Neuron (in vitro differentiated cells): Measurements from ENCODE around the gene TP63.

Experiments
- H2AFZ ChIP-seq: one replicate; pipeline ENCODE4 v1.6.1; 2013; ENCODE audit warnings: low read depth, mild to moderate bottlenecking, inconsistent platforms, low read length, moderate library complexity
- H3K27me3 ChIP-seq: one replicate; pipeline ENCODE4 v1.6.1; 2013; ENCODE audit warnings: low read length; ENCODE audit not compliant: insufficient read depth
- H3K36me3 ChIP-seq: one replicate; pipeline ENCODE4 v1.6.1; 2013; ENCODE audit warnings: low read length; ENCODE audit not compliant: insufficient read depth
- H3K4me1 ChIP-seq: one replicate; pipeline ENCODE4 v1.6.1; 2013; ENCODE audit warnings: low read length; ENCODE audit not compliant: insufficient read depth
- H3K4me3 ChIP-seq: 2 replicates; pipeline ENCODE4 v1.5.1; 2013; ENCODE audit warnings: mild to moderate bottlenecking, low read length, moderate library complexity
- H3K9me3 ChIP-seq: one replicate; pipeline ENCODE4 v1.6.1; 2013; ENCODE audit warnings: low read length

Gene TP63

GRCh38 chr3:189756582-189757078 is 125.4 kb downstream of the TP63 start:
- Histone ChIP-seq H3K9me3 (no peaks in the 10 kb centered on the region), H3K36me3 (no peaks in the 10 kb centered on the region), H3K4me3 (no peak overlapping the region), H3K4me1 (no peaks in the 10 kb centered on the region), H3K27me3 (no peaks in the 10 kb centered on the region), H2AFZ (no peak overlapping the region)

- no peaks in the 10 kb centered on the region for H3K27me3 ChIP-seq
- H3K9me3 ChIP-seq = no peaks in the 10 kb centered on the region
- H2AFZ ChIP-seq = no peak overlapping the region
- no peak overlapping the region for H3K4me3 ChIP-seq
- no peaks in the 10 kb centered on the region for H3K36me3 ChIP-seq
- H3K4me1 ChIP-seq = no peaks in the 10 kb centered on the region
These were observed 127.0 kb downstream of the TP63 start for GRCh38 chr3:189758186-189758585.

DNA sequence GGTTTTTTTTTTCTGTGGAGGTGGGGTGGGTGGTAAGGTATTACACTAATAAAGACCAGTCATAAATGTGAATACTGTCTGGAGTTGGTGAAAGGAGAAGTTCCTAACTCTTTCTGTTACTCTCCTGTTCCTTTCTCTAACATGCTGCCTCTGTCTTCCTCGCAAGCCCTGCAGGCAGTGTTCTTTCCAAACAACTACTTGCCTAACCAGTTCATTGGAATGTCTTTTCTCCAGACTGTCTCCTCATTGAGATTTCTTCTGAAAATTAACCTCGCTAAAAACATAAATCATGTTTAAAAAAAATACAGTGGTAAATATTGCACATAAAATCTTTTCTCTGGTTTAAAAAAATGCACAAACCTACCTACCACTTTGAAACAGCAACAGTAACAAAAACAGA is 135.2 kb downstream of the TP63 start:
- no peaks in the 10 kb centered on the region for H3K27me3 ChIP-seq

DNA sequence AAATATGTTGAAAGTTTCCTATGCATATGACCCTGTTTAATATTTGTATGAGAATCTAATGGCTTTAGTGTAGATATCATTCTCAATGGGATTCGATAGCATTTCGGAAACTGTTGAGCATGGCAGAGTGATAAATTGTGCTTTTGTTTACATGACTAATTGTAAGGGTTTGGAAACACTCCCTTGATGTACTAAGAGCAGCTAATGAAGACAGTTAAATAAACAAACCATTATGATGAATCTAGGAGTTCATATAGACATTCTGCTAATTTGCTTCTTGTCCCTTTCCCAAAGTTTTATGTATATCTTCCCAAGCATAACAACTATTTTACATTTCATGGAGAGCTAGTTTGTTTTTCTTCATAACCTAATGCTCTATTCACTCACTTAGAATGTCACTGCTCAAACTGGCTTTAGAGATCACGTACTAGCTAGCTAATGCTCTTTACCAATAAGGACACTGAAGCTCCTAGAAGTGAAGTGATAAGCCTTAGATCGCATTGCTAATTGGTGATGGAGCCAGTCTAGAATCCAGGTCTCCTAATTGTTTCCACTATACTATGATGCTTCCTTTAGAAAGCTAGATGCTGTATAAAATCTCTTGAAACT is 140.8 kb downstream of the TP63 start:
- no peak overlapping the region for H3K4me3 ChIP-seq

More for the DNA sequence above, 135.2 kb downstream of the TP63 start:
- Histone ChIP-seq H3K4me1 (no peaks in the 10 kb centered on the region), H3K9me3 (no peaks in the 10 kb centered on the region), H2AFZ (no peak overlapping the region), H3K4me3 (no peak overlapping the region), H3K36me3 (no peaks in the 10 kb centered on the region)

DNA sequence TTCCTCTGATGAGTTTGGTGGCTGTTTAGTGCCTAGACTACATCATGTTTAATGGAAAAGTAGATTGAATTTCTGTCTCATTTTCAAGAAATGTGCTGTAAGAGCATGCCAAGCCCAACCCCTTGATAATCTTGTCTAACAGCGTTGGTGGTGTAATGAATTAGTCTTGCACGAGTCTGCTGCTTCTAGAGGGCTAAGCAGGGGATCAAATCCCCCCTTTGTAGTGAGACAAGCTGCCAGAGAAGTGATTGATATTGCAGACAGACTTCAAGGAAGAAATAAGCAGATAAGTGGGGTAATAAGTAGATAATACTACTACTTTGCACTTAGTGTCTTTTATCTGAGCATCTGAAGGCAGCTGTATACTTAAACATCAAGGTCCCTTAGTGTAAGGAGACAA is 141.4 kb downstream of the TP63 start:
- H2AFZ ChIP-seq = no peak overlapping the region
- no peaks in the 10 kb centered on the region for H3K27me3 ChIP-seq
- H3K4me1 ChIP-seq = no peaks in the 10 kb centered on the region
- no peak overlapping the region for H3K4me3 ChIP-seq
- H3K36me3 ChIP-seq = no peaks in the 10 kb centered on the region
- H3K9me3 ChIP-seq = no peaks in the 10 kb centered on the region

More for the DNA sequence above, 140.8 kb downstream of the TP63 start:
- H3K4me1 ChIP-seq = no peaks in the 10 kb centered on the region
- H3K36me3 ChIP-seq = no peaks in the 10 kb centered on the region
- no peaks in the 10 kb centered on the region for H3K9me3 ChIP-seq
- H2AFZ ChIP-seq = no peak overlapping the region
- no peaks in the 10 kb centered on the region for H3K27me3 ChIP-seq

- Histone ChIP-seq H3K4me3 (no peak overlapping the region), H3K4me1 (no peaks in the 10 kb centered on the region)
These were observed 141.9 kb downstream of the TP63 start for GRCh38 chr3:189773056-189773455.

GRCh38 chr3:189776149-189776824 is 145.1 kb downstream of the TP63 start:
- peaks cover 2% of the 10 kb centered on the region for H3K27me3 ChIP-seq
- no peaks in the 10 kb centered on the region for H3K4me1 ChIP-seq
- no peaks in the 10 kb centered on the region for H3K9me3 ChIP-seq
- H2AFZ ChIP-seq = no peak overlapping the region
- H3K36me3 ChIP-seq = no peaks in the 10 kb centered on the region
- H3K4me3 ChIP-seq = no peak overlapping the region

More at GRCh38 chr3:189773056-189773455, 141.9 kb downstream of the TP63 start:
- no peaks in the 10 kb centered on the region for H3K27me3 ChIP-seq
- no peak overlapping the region for H2AFZ ChIP-seq
- no peaks in the 10 kb centered on the region for H3K36me3 ChIP-seq
- H3K9me3 ChIP-seq = no peaks in the 10 kb centered on the region

- Histone ChIP-seq H3K4me1 (no peaks in the 10 kb centered on the region), H3K36me3 (no peaks in the 10 kb centered on the region), H2AFZ (no peak overlapping the region), H3K27me3 (peaks cover 5% of the 10 kb centered on the region), H3K9me3 (no peaks in the 10 kb centered on the region), H3K4me3 (no peak overlapping the region)
These were observed 147.3 kb downstream of the TP63 start for GRCh38 chr3:189778340-189778950.

GRCh38 chr3:189779166-189779565 is 148.0 kb downstream of the TP63 start:
- Histone ChIP-seq H3K4me3 (no peak overlapping the region), H3K27me3 (peaks cover 5% of the 10 kb centered on the region), H3K36me3 (no peaks in the 10 kb centered on the region), H3K4me1 (no peaks in the 10 kb centered on the region), H2AFZ (no peak overlapping the region), H3K9me3 (no peaks in the 10 kb centered on the region)

GRCh38 chr3:189780546-189781270 is 149.5 kb downstream of the TP63 start:
- Histone ChIP-seq H3K27me3 (peaks cover 5% of the 10 kb centered on the region), H3K9me3 (no peaks in the 10 kb centered on the region), H3K4me3 (no peak overlapping the region), H2AFZ (no peak overlapping the region), H3K4me1 (no peaks in the 10 kb centered on the region), H3K36me3 (no peaks in the 10 kb centered on the region)

- Histone ChIP-seq H3K9me3 (no peaks in the 10 kb centered on the region), H3K27me3 (peaks cover 5% of the 10 kb centered on the region), H2AFZ (no peak overlapping the region), H3K4me3 (no peak overlapping the region), H3K4me1 (no peaks in the 10 kb centered on the region), H3K36me3 (no peaks in the 10 kb centered on the region)
These were observed 150.2 kb downstream of the TP63 start for GRCh38 chr3:189781415-189781814.

DNA sequence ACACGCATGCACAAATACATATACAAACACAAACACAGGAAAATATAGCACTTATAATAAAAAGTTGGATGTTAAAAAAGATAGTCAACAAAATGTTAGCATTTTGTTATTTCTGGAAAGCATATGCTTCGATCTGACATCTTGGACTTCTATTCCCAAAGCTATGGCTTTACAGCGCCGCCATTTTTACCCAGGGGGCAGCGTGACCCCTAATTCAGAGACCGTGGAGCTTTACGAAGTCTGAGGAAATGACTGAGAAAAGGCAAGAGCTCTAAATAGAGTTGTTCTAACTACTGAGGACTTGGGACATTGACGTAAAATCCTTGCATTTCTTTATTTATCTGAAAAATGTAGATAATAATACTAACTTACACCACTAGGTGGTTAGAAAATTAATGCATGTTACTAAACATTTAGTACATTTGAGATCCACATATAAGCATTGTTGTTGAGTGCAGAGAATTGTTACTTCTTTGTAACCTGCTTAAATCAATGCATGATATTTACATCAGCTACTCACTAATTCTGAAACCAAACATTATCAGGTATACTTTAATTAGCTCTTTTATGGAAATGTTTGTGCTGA is 155.4 kb downstream of the TP63 start:
- Histone ChIP-seq H2AFZ (no peak overlapping the region), H3K27me3 (peaks cover 3% of the 10 kb centered on the region), H3K9me3 (no peaks in the 10 kb centered on the region), H3K4me1 (no peaks in the 10 kb centered on the region), H3K36me3 (no peaks in the 10 kb centered on the region), H3K4me3 (no peak overlapping the region)

GRCh38 chr3:189787191-189787590 is 156.0 kb downstream of the TP63 start:
- Histone ChIP-seq H2AFZ (no peak overlapping the region), H3K9me3 (no peaks in the 10 kb centered on the region), H3K4me1 (no peaks in the 10 kb centered on the region)

More at GRCh38 chr3:189787191-189787590, 156.0 kb downstream of the TP63 start:
- Histone ChIP-seq H3K27me3 (peaks cover under 1% of the 10 kb centered on the region), H3K36me3 (no peaks in the 10 kb centered on the region), H3K4me3 (no peak overlapping the region)
